HCT116 (cell line): ENCODE results near the gene LCK. TPM values are rescaled to one million over a fixed set of nuclear protein-coding genes. Genes with fewer than 3 reads are reported as not detected.

ENCODE experiments used
- ATAC-seq: fragments of 200-7000 bp; cut with Tn5 transposase; 2 replicates; pipeline ENCODE4 v1.9.1; 2020; ENCODE audit warnings: mild to moderate bottlenecking, moderate library complexity
- BruUV-seq: library from RNA; stranded (reverse); fragments of 400-500 nt; replicated peaks from 2 replicates; lab custom pipeline; 2021; lab: Mats Ljungman, UMichigan
- CTCF ChIA-PET: fragments of 300-600 bp; sonication (Branson Sonifier 250); formaldehyde crosslinking; loops from one replicate; lab custom pipeline; 2021; ENCODE audit warnings: antibody characterized with exemption; lab: Charles Lee
- POLR2A ChIA-PET: fragments of 300-600, 350-600 bp; sonication (Branson Sonifier 250); formaldehyde crosslinking; loops from one replicate; lab custom pipeline; 2021; ENCODE audit warnings: antibody characterized with exemption; lab: Charles Lee
- RAD21 ChIA-PET, 2 experiments: fragments of 300-600 bp; sonication (Branson Sonifier 250); formaldehyde crosslinking; loops; one replicate each; lab custom pipeline; 2023; ENCODE audit warnings: low total read pairs in 2 of 2; ENCODE audit not compliant: uncharacterized antibody in 2 of 2, unreplicated experiment in 2 of 2, low non-redundant PET in 1 of 2; lab: Charles Lee
- DNase-seq: peaks from one replicate; pipeline ENCODE4 v3.0.0-alpha.2; 2010; ENCODE audit warnings: low read depth, low spot score
- H2AFZ ChIP-seq: fragments of 200-600 bp; shearing (Covaris generic), sonication (generic); 2 replicates; pipeline ENCODE4 v1.6.1; 2017; ENCODE audit warnings: low read depth, mixed run types, mixed read lengths, antibody characterized with exemption, low read length; ENCODE audit not compliant: poor library complexity, severe bottlenecking
- H3K27ac ChIP-seq: 2 replicates; pipeline ENCODE4 v1.5.1; 2012; ENCODE audit warnings: low read depth, low read length
- H3K27me3 ChIP-seq: fragments of 200-600 bp; sonication (generic); 2 replicates; pipeline ENCODE4 v1.6.1; 2016; ENCODE audit warnings: mixed run types, low read length, mixed read lengths; ENCODE audit not compliant: insufficient read depth
- H3K36me3 ChIP-seq, 2 experiments: fragments of 200-500 bp in 1 of 2; fragments of 200-600 bp in 1 of 2; sonication (Bioruptor generic) in 1 of 2; sonication (generic) in 1 of 2; 2 replicates each; pipeline versions ENCODE4 v1.5.1 to v1.6.1; 2014 to 2016; ENCODE audit warnings: low read length in 2 of 2, inconsistent platforms in 1 of 2, mixed read lengths in 1 of 2, mixed run types in 1 of 2; ENCODE audit not compliant: insufficient read depth in 2 of 2, control insufficient read depth in 1 of 2
- H3K4me1 ChIP-seq, 2 experiments: fragments of 200-600 bp in 1 of 2; sonication (generic) in 1 of 2; 2 replicates each; pipeline versions ENCODE4 v1.5.1 to v1.6.1; 2012 to 2017; ENCODE audit warnings: low read length in 2 of 2, inconsistent platforms in 1 of 2, mild to moderate bottlenecking in 1 of 2, mixed read lengths in 1 of 2, mixed run types in 1 of 2, moderate library complexity in 1 of 2; ENCODE audit not compliant: insufficient read depth in 2 of 2, control insufficient read depth in 1 of 2
- H3K4me2 ChIP-seq: fragments of 200-600 bp; sonication (generic); 2 replicates; pipeline ENCODE4 v1.6.1; 2017; ENCODE audit warnings: mixed run types, low read length, mixed read lengths
- H3K4me3 ChIP-seq, 2 experiments: fragments of 200-600 bp in 1 of 2; sonication (generic) in 1 of 2; replicated peaks in 1 of 2; 2 replicates each; pipeline ENCODE4 v1.5.1; 2011 to 2016; ENCODE audit warnings: low read length in 2 of 2, control low read depth in 1 of 2, low read depth in 1 of 2, mild to moderate bottlenecking in 1 of 2, mixed read lengths in 1 of 2, mixed run types in 1 of 2
- H3K79me2 ChIP-seq: fragments of 200-600 bp; sonication (generic); 2 replicates; pipeline ENCODE4 v1.6.1; 2017; ENCODE audit warnings: mild to moderate bottlenecking, mixed run types, low read length, moderate library complexity, mixed read lengths; ENCODE audit not compliant: insufficient read depth
- H3K9ac ChIP-seq: fragments of 200-600 bp; sonication (generic); 2 replicates; pipeline ENCODE4 v1.6.1; 2016; ENCODE audit warnings: low read length, mixed read lengths
- H3K9me2 ChIP-seq: fragments of 200-600 bp; sonication (generic), shearing (Covaris generic); 2 replicates; pipeline ENCODE4 v1.6.1; 2017; ENCODE audit warnings: mixed run types, mild to moderate bottlenecking, moderate library complexity; ENCODE audit not compliant: insufficient read depth
- H3K9me3 ChIP-seq, 2 experiments: fragments of 200-500 bp in 1 of 2; fragments of 200-600 bp in 1 of 2; sonication (Bioruptor generic) in 1 of 2; sonication (generic) in 1 of 2; 2 replicates each; pipeline ENCODE4 v1.6.1; 2014 to 2017; ENCODE audit warnings: low read length in 2 of 2, mixed read lengths in 2 of 2, inconsistent platforms in 1 of 2, low read depth in 1 of 2, mild to moderate bottlenecking in 1 of 2, mixed run types in 1 of 2, moderate library complexity in 1 of 2; ENCODE audit not compliant: control insufficient read depth in 1 of 2, insufficient read depth in 1 of 2
- H4K20me1 ChIP-seq: fragments of 200-600 bp; sonication (generic), shearing (Covaris generic); 2 replicates; pipeline ENCODE4 v1.6.1; 2017; ENCODE audit warnings: mixed run types, mild to moderate bottlenecking, moderate library complexity; ENCODE audit not compliant: insufficient read depth
- CBX3 ChIP-seq: IDR thresholded peaks from 2 replicates; pipeline ENCODE4 v1.6.1; 2012; ENCODE audit warnings: low read depth
- EGR1 ChIP-seq: IDR thresholded peaks from 2 replicates; pipeline ENCODE4 v1.6.1; 2012; ENCODE audit warnings: low read depth
- RAD21 ChIP-seq: IDR thresholded peaks from 2 replicates; pipeline ENCODE4 v1.6.1; 2012; ENCODE audit warnings: low read depth, mild to moderate bottlenecking
- YY1 ChIP-seq: IDR thresholded peaks from 2 replicates; pipeline ENCODE4 v1.6.1; 2011; ENCODE audit warnings: low read length, low read depth, moderate library complexity, mild to moderate bottlenecking; ENCODE audit not compliant: insufficient replicate concordance; ENCODE audit errors: extremely low read depth
- ZFX ChIP-seq: fragments of 450-650 bp; IDR thresholded peaks from 2 replicates; pipeline ENCODE4 v1.6.1; 2017
- intact Hi-C: fragments of 100-400 bp; cut with micrococcal nuclease; formaldehyde crosslinking; loops from 2 replicates; pipeline ENCODE4 v1.10.0; 2022
- total RNA-seq: library from RNA; stranded (reverse); gene quantifications from one replicate; pipeline ENCODE4 v1.2.1, GENCODE V29; 2021; ENCODE audit not compliant: unreplicated experiment
- TF ChIP-seq, protein P1 (sequence below): IDR thresholded peaks from 2 replicates; pipeline ENCODE4 v1.6.1; 2012
- TF ChIP-seq, protein P2 (sequence below), 3 experiments: fragments of 200-600 bp in 1 of 3; sonication (generic) in 1 of 3; IDR thresholded peaks in 2 of 3; conservative IDR thresholded peaks in 1 of 3; 2 replicates each; pipeline ENCODE4 v1.5.1; 2012 to 2017; ENCODE audit warnings: low read depth in 2 of 3, low read length in 2 of 3, antibody characterized with exemption in 1 of 3, borderline replicate concordance in 1 of 3, control low read depth in 1 of 3, mild to moderate bottlenecking in 1 of 3, mixed read lengths in 1 of 3, mixed run types in 1 of 3, moderate library complexity in 1 of 3; ENCODE audit not compliant: insufficient read depth in 1 of 3

Gene LCK
- total RNA-seq, 1 experiment from 2014 or later = 0.79 TPM

DNA sequence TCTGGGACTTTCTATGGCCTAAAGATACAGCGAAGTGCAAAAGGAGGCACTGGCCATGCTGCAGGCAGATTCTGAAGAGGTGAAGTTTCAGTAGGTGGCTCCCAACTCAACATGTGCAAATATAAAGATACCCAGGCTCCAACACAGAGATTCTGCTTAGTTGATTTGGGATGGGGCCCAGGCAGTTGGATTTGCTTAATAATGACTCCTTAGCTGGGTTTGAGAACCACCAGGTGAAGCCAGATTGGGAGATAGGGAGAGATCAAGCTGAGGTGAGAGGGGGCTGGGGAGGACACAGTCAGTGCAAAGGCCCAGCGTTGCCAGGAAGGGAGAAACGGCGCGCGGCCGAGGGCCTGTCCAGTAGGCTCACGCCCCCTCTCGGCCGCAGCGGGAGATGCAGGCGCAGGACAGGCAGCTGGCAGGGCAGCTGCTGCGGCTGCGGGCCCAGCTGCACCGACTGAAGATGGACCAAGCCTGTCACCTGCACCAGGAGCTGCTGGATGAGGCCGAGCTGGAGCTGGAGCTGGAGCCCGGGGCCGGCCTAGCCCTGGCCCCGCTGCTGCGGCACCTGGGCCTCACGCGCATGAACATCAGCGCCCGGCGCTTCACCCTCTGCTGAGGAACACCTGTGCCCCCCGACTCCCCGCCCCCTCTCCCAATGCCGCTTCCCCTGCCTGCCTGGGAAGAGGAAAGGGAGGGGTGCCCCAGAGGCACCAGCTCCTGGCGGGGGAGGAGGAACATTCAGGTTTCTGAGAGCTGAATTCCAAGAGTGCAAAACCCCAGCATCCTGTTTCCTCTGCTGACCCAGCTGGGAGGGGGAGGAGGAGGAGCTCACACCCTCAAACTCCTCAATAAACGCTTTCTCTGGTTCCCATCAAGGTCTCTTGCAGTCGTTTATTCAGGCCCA lies 2.8 kb upstream of the LCK start:
- Histone ChIP-seq H2AFZ (peak overlapping the region; percentile 80), H3K4me3 (no peak overlapping the region), H4K20me1 (no peaks in the 10 kb centered on the region), H3K9me3 (no peaks in the 10 kb centered on the region), H3K9ac (no peak overlapping the region), H3K79me2 (no peaks in the 10 kb centered on the region), H3K27ac (no peak overlapping the region), H3K4me2 (peak overlapping the region; percentile 54), H3K9me2 (no peaks in the 10 kb centered on the region), H3K36me3 (no peaks in the 10 kb centered on the region), H3K27me3 (no peaks in the 10 kb centered on the region), H3K4me1 (peaks cover 0 to 16% of the 10 kb centered on the region in 2 experiments; a peak in 3 of 4 replicates)
- TF ChIP-seq, protein P1, sequence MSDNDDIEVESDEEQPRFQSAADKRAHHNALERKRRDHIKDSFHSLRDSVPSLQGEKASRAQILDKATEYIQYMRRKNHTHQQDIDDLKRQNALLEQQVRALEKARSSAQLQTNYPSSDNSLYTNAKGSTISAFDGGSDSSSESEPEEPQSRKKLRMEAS = no peak
- TF ChIP-seq EGR1 (no peak), CBX3 (peak; percentile 81), ZFX (peak; percentile 17; the same call in 1 of the 2 replicates), RAD21 (peak; percentile 82), YY1 (peak; percentile 57)
- TF ChIP-seq, protein P2, sequence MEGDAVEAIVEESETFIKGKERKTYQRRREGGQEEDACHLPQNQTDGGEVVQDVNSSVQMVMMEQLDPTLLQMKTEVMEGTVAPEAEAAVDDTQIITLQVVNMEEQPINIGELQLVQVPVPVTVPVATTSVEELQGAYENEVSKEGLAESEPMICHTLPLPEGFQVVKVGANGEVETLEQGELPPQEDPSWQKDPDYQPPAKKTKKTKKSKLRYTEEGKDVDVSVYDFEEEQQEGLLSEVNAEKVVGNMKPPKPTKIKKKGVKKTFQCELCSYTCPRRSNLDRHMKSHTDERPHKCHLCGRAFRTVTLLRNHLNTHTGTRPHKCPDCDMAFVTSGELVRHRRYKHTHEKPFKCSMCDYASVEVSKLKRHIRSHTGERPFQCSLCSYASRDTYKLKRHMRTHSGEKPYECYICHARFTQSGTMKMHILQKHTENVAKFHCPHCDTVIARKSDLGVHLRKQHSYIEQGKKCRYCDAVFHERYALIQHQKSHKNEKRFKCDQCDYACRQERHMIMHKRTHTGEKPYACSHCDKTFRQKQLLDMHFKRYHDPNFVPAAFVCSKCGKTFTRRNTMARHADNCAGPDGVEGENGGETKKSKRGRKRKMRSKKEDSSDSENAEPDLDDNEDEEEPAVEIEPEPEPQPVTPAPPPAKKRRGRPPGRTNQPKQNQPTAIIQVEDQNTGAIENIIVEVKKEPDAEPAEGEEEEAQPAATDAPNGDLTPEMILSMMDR (IDR thresholded peaks at IDR 0.05 in 2 of 3, conservative IDR thresholded peaks at IDR 0.05 in 1 of 3; ENCODE audit: borderline replicate concordance in 1 of 3, insufficient read depth in 1 of 3, low read depth in 2 of 3, low read length in 2 of 3) = peak; percentile 73 to 96 (median 85)
- ChIA-PET POLR2A (no interaction called here), CTCF (interaction anchor here (0.6 to 1.7 kb wide), 12 partner anchors 8 to 48 kb away, joined by 3 to 10 read pairs (median 3); partner anchors contain the start of genes CCDC28B, EIF3I and TMEM234), RAD21 (interaction anchor here (1.0 kb wide), 2 partner anchors 32 to 33 kb away, joined by 4 read pairs; no protein-coding TSS in a partner anchor)
- intact Hi-C loops = no loop called here
- DNase-seq (no peak), ATAC-seq (peak; percentile 96)
- BruUV-seq = no TSS peak
